NCI-H2227 (cell line): ENCODE measurements around the gene BANP.

Source experiments
- DNase-seq: peaks from one replicate; lab custom pipeline; 2025; ENCODE audit not compliant: unreplicated experiment; lab: John Stamatoyannopoulos, UW

Gene BANP

GRCh38 chr16:87948735-87949070 is 2.5 kb upstream of the BANP start:
- no peak for DNase-seq

- DNase-seq, result no peak
Measured at GRCh38 chr16:87949071-87949744, 2.0 kb upstream of the BANP start.

DNA sequence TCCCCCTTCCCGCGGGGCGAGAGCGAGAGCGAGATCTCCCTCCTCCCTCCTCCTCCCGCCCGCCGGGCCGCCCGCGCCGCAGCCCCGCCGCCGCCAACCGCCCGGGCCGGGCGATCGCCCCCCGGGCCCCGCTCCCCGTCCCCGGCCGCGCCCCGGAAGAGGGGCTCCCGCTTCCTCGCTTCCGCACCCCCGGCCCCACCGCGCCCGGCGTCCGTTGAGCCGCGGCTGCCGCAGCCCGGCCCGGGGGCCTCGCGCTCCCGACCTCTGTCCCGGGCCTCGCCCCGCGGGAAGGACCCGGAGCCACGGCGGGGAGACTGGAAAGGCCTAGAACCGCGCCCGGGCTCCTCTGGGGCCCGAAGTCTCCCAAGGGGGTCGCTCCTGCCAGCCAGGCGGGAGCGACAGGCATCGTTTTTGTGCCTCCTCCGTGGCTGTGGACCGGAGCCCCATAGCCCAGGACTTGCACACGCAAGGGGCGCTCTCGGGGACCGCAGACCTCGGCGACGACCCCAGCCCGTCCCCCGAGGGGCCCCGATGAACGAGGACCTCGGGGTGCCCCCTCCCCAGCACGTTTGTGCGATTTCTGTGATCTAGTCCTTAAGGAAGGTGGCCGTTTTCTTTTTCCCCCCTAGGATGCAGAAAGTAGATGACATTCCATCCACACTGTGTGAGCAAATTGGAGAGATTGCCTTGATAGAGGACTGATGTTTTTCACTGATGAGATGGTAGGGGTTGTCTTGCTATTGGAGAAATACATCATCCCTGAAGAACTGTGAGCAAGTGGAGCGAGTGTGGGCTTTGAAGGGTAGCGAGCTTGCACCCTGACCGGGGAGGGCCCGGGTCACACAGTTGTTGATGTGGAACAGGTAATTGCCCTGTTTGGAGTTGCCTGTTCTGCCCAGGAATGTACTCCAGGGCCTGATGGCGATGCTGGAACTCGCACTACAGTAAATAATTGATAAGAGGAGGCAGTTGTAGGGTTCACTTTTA is 611 bp downstream of the BANP start:
- DNase-seq, result peak; percentile 55

- DNase-seq, result no peak
Measured at GRCh38 chr16:87952751-87953150, 1.5 kb downstream of the BANP start.

DNA sequence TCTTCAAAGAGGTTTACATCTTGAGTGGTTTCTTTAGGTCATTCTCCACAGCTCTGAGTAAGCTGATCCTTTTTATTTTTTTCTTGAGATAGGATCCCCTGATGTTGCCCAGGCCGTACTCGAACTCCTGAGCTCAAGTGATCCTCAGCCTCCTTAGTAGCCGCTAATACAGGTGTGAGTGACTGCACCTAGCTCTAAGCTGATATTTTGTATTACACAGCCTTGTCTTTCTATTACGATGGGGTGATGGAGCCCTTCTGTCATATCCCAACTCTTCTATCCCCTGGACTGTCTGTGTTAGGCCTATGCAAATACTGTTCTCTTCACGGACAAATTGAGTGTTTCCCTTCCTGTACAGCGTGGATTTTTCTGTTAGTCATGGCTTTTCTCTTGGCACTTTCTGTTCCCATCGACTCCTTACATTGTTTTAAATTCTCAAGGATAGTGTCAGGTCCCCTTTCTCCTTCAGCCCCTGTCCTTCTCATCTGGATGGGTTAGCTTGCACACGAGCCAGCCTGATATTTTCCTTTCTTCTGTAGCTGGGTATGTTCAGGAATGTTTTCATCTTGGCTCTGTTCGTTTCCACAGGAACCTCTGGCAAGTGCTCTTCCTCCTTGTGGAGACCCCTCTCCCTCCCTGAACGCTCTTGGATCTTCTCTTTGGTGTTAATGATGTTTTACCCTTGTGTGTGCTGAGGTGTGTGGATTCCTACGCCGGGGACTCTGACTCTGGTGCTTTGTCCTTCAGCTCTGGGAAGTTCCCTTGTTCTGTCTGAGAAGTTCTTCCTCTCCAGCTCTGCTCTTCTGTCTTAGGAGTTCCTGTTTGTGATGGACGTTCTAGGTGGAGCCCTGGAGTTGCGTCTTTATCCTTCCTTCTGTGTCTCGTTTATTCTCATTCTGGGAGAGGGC is 2.3 kb downstream of the BANP start:
- DNase-seq, result no peak

- no peak for DNase-seq
Measured at GRCh38 chr16:87954361-87954760, 3.1 kb downstream of the BANP start.

DNA sequence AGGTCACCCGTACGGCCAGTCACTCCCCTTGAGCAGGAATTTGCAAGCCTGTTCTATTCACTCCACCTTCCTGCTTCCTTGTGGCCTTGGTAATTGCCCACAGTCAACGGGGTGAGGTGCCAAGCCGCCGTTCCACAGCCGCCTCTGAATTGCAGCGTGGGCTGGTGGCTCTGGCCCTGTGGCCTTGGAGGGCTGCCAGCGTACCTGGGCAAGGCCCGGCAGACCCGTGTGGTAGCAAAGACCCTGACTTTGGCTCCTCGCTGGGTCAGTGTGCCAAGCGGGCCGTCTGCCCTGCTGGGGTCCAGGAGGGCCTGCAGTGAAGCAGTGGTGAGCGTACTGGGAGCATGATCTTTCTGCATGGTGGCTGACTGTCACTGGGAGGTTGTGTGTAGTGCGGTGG is 3.6 kb downstream of the BANP start:
- DNase-seq, result no peak

- no peak for DNase-seq
Measured at GRCh38 chr16:87955302-87956097, 4.3 kb downstream of the BANP start.

DNA sequence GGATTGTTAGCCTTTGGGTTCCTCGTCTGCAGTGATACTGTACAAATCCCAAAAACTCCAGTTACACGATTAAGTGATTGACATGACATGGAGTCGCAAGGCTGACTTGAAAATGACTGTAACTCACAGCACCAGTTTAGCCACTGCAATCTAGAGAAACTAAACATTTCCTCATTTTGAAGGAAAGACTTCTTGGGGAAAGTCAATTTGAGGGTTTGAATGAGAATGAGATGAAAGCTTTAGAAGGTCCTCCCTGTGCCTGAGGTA is 4.8 kb downstream of the BANP start:
- DNase-seq, result no peak

GRCh38 chr16:87956365-87957231 is 5.4 kb downstream of the BANP start:
- peak; percentile 55 for DNase-seq

GRCh38 chr16:87957296-87958094 is 6.3 kb downstream of the BANP start:
- DNase-seq, result no peak

DNA sequence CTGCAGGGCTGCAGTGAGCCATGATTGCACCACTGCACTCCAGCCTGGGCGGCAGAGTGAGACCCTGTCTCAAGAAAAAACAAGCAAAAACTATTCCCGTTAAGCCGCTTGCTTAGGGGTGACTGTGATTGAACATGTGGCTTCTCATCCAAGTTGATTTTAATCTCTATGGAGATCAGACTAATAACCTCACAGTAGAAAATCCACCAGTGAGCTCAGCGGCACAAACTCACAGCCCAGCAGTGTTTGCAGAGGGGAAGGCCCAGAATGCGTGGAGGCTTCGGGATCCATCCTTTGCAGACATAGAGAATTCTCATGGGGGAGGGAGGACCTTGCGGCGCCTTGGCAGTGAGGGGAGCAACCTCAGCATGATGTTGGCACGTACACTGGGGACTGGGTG is 7.4 kb downstream of the BANP start:
- DNase-seq, result no peak

DNA sequence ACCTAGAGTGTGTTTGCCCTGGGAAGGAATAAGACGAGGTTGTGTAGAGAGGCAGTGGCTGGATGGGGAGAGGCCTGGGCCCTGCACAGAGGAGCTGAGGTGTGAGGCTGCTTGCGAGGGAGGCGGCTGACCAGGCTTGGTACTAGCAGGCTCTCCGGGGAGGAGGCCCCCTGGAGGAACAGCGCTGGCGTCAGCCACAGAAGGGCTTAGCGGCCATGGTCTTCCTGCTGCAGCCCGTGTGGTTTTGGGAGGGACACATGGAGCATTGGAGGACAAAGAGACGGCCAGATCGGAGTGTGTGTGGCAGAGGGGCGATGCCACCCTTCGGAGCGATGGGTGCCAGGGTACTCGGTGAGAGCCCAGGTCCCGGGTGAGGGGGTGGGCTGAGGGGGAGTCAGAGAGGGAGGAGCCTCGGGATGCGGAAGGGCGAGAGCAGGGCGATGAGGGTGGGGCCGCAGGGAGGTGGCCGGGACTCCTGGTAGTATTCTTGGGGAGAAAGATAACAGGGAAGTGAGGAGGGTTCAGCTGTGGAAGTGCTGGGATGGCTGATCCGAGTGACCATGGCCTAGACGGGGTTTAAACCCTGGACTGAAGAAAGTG is 8.3 kb downstream of the BANP start:
- no peak for DNase-seq

- DNase-seq, result no peak
Measured at GRCh38 chr16:87960296-87960695, 9.1 kb downstream of the BANP start.

DNA sequence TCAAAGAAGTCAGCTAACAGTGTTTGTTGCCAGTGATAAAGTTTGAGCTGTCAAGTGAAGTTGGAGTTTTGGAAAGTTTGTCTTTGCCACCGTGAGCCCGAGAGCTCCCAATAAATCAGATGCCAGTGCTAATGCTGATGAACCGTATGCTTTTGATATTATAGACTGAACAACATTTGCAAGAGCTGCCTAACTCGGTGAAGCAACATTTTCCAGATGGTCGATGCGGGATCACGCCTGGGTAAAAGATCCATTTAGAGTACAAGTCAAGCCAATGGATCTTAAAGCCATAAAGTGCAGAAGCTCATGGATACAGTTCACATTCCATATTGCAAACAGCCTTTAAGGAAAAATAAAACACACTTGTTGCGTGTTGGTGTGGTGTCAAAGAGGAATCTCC is 9.6 kb downstream of the BANP start:
- no peak for DNase-seq

DNA sequence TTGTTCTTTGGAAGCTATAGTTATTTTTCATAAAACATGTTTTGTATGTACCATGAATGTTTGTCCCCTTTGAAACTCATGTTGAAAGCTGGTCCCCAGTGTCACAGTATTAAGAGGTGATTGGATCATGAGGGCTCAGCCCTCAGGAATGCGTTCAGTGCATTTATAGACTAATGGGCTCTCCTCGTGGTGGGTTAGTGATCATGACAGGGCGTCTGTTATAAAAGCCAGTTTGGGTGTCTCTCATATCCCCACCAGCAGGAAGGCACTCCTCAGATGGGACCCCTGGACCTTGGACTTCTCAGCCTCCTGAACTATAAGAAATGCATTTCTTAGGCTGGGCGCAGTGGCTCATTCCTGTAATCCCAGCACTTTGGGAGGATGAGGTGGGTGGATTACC is 10.4 kb downstream of the BANP start:
- DNase-seq, result no peak

GRCh38 chr16:87963400-87963799 is 12.2 kb downstream of the BANP start:
- no peak for DNase-seq

DNA sequence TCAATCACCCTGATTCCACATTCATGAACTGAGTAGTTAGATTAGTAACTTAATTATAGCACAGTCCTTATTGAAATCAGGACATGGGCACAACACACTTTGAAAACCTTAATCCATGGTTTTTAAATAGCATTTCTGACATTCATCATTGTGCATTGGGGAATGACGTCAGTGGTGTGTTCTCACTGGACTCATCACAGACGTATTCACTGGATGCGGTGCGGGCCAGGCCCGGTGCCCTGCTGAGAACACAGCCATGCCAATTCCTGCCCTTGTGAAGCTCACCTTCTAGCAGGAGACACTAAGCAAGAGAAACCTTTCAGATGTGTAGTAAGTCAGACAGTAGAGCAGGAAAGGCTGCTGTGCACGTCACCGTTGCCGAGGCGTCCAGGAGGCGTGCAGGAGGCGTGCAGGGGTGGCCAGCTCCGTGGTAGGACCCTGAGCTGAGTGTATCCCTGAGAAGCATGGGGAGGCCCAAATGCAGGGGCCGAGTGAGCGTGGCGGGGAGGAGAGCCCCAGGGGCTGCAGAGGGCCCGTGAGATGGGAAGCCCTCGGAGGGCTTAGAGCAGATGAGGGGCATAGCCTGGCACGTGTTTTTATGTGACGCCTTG is 12.9 kb downstream of the BANP start:
- no peak for DNase-seq
